Measurements from ENCODE around the gene ENAH.

DNA sequence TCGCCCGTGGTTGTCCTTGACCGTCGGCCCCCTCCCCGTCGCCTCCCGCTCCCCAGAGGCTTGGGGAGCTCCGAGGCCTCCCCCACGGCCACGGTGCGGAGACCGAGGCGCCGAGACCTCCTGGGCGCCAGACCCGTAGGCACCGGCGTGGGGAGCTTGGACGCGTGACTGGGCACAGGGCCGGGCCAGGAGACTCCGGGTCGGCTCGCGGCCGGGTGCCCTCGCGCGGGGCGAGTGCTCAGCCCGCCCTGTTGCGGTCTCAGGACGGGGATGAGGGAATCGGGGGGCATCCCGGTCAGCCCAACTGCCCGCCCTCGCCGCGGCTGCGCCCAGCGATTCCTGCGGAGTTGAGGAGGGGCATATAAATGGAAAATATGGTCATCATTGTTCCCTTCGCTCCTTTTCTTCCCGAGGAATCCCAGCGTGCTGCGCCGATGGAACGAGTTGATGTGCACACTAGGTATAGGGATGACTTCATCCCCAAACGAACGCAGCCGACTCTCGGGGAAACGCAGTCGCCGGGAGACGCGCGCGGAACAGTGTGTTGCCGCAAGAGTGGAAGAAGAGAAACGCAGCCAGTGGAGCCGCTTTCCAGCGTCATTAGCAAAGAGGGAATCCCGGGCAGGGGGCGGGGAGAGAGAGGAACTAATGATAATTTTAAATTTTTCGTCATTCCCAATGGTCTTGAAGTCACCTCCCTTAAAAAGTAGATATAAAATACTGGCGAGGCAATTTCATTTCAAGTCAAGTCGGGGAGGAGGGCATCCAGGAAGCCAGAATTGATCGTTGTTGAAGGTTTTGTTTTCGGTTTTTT, 747 bp upstream of the ENAH start:
- TF ChIP-seq, protein P1, sequence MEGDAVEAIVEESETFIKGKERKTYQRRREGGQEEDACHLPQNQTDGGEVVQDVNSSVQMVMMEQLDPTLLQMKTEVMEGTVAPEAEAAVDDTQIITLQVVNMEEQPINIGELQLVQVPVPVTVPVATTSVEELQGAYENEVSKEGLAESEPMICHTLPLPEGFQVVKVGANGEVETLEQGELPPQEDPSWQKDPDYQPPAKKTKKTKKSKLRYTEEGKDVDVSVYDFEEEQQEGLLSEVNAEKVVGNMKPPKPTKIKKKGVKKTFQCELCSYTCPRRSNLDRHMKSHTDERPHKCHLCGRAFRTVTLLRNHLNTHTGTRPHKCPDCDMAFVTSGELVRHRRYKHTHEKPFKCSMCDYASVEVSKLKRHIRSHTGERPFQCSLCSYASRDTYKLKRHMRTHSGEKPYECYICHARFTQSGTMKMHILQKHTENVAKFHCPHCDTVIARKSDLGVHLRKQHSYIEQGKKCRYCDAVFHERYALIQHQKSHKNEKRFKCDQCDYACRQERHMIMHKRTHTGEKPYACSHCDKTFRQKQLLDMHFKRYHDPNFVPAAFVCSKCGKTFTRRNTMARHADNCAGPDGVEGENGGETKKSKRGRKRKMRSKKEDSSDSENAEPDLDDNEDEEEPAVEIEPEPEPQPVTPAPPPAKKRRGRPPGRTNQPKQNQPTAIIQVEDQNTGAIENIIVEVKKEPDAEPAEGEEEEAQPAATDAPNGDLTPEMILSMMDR (IDR thresholded peaks at IDR 0.05), result no peak
- no peak for TF ChIP-seq EZH2 (IDR thresholded peaks at IDR 0.05; ENCODE audit: borderline replicate concordance, insufficient read depth, low read depth, low read length, poor library complexity, severe bottlenecking)

Data from B cell (primary cell).